DMS 273 (cell line): ENCODE data around the gene THY1.
A peak's percentile ranks its signal among the peaks of the same experiment; 100 is the strongest.
"Not testable (repeated sequence)": the region's sequence is repeated elsewhere in the genome, so short reads cannot be mapped to it uniquely, and the experiment has no call there.

Experiments
- DNase-seq: peaks from one replicate; lab custom pipeline; 2025; ENCODE audit not compliant: unreplicated experiment; lab: John Stamatoyannopoulos, UW

The THY1 gene

DNA sequence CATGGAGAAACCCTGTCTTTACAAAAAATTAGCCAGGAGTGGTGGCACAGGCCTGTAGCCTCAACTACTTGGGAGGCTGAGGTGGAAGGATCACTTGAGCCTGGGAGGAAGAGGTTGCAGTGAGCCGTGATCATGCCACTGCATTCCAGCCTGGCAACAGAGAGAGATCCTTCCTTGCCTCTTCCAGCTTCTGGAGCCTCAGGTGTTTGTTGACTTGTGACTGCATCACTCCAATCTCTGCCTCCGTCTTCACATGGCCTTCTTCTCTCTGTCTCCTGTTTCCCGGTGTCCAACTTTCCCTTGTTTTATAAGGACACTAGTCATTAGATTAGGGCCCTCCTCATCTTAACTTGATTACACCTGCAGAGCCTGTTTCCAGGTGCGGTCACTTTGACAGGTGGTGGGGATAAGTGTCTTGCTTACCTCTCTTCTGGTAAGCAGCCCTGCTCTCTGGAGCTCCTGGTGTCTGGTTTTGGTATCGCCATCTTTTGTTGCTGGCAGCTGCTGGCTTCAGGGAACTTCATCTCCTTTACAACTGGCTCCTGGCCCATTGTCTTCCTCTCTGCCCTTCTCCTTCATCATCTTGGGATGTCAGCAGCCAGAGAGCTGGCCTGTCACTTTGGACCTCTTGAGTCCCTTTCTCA lies 33.2 kb downstream of the THY1 start:
- DNase-seq: peak; percentile 32

DNA sequence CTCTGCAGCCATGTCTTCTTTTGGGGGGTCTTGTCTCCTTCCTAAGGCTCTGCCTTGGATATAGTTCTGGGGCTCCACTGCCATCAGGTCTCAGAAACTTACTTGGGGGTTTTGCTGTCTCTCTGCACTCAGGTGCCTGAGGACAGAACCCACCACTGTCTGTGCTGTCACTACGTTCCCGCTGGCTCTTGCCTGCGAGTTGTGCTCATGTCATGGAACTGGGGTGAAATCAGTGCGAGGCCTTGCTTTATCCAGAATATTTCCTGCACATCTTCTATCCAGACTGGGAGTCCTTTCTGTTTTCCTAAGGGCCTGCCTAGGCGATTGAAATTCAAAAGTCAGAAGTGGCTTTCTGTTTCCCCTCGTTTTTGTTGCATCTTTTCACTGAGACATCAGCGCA lies 34.9 kb downstream of the THY1 start:
- DNase-seq: no peak

GRCh38 chr11:119384332-119384731 lies 38.6 kb downstream of the THY1 start:
- no peak for DNase-seq

DNA sequence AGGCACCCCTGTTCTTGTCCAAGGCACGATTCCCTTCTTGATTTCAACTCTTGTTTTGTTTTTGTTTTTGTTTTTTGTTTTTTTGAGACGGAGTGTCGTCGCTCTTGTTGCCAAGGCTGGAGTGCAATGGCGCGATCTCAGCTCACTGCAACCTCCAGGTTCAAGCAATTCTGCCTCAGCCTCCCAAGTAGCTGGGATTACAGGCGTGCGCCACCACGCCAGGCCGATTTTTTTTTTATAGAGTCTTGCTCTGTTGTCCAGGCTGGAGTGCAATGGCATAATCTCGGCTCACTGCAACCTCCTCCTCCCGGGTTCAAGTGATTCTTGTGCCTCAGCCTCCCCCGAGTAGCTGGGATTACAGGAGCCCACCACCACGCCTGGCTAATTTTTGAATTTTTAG lies 40.5 kb downstream of the THY1 start:
- DNase-seq: not testable (repeated sequence)

GRCh38 chr11:119382101-119382500 lies 40.9 kb downstream of the THY1 start:
- DNase-seq: peak; percentile 29

DNA sequence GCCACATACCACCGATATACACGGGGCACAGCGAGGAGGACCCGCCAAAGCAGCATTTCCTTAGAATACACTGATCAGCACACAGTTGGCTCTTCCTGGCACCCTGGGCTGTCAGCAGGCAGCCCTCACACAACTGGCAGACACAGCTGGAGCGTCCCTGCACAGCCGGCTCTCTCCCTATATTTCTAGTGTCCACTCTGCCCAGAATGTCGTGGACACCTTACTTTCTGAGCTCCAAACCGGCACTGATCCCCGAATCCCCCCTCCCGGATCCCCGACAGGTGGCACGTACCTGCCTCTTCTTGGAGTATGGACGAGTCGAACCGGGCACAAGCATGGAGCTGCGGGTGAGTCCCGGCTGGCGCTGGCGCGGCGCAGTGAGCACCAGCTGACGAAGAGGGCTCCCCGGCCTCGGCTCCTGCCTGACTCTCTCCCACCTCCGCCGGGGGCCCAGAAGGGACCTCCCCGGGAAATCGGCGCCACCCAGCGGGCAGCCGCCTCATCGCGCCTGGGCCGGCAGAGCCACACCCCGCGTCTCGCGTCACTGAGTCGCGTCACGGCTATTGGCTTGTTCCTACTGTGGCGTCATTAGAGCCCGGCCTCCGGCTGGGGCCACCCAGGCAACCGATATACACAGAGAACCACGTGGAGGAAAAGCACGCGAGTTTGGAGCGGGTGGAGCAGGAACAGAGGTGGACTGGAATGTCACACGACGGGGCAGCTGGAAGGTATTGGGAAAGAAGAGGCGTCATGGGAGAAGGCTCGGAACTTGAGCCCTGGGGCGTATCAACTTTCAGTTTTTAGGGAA lies 41.6 kb downstream of the THY1 start, which contains the start of gene USP2:
TSS of gene USP2 (minus strand) at position 510 of the 808 bp plus-strand sequence. CDS start 8,210 bp downstream, outside the sequence.
- DNase-seq: peak; percentile 97

DNA sequence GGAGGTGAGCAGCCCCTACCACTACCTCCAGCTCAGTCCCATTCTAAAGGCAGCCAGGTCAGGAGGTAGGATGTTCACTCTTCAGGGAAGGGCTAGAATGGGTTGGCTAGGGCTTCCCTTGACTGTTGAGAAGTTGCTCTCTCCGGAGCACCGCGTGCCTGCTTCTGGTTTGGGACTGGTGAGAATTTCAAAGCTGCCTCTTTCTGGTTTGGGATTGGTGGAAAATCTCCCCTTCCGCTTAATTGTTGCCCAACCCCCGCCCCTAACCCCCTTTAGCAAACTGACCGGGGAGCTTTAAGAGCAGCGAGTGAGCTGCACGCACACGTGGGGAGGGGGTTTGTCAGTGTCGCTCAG lies 42.2 kb downstream of the THY1 start:
- DNase-seq: peak; percentile 23

- DNase-seq: no peak
Observed at GRCh38 chr11:119380160-119380826, 42.7 kb downstream of the THY1 start.

- DNase-seq: peak; percentile 31
Observed at GRCh38 chr11:119378851-119379465, 44.0 kb downstream of the THY1 start.

DNA sequence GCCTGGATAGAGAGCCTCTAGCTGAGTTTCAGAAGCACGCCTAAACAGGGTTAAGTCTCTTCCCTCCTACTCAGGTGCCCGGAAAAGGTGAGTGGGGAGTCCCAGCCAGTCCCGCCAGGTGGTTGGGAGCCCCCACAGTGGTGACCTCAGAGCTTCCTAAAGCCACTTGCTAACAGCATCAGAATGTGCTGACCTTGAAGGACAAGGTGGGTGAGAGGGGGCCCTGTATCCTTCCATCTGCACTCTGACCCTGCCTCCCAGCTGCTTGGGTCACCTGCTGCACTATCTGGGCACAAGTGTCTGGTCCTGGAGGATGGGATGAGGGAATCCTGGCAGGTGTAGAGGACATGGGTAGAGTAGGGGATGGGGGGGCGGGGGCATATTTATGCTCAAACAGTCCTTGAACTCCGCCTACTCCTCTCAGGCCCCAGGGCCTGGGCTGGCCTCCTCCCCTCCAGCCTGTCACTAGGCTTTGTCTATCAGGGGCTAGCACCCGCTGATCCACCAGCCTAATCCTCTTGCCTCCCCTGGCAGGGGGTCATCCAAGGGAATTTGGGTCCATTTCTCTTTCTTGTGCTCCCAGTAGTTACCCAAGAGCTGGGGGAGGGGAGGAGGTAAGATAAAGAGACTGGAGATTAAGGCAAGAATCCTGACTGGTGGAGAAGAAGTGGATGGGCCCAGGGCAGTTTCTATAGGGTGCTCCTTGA lies 44.9 kb downstream of the THY1 start:
- DNase-seq: peak; percentile 6

GRCh38 chr11:119377112-119377901 lies 45.7 kb downstream of the THY1 start:
- peak; percentile 37 for DNase-seq

DNA sequence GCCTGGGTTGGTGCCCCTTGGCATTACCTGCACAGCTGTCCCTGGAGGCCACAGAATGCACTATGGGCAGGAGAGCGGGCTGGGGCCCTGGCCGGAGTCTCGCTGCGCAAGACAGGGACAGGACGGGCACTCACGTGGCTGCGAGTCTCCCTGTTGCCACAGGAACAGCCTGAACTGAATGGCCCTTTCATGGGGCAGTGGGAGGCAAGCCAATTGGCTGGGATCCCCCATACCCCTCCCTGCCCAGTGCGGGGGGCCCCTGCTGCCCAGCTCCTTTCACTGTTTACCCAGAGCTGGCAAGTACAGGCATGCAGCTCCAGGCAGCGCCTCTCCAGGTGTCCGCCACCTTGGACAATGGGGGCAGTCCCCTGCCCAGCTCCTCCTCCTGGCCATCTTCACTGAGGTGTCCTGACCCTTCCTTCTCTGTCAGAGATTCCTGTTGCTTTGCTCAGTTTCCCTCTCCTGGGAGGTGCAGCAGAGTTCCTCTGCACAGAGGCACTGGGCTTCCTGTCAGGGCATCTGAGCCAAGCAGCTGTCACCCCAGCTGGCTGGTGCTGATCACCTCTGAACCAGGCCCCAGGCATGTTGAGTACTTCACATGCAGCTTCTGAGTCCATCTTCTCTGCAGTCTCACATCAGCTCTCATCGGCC lies 46.6 kb downstream of the THY1 start:
- peak; percentile 91 for DNase-seq

GRCh38 chr11:119375337-119376196 lies 47.4 kb downstream of the THY1 start:
- peak; percentile 84 for DNase-seq

GRCh38 chr11:119374632-119375336 lies 48.2 kb downstream of the THY1 start:
- peak; percentile 53 for DNase-seq

DNA sequence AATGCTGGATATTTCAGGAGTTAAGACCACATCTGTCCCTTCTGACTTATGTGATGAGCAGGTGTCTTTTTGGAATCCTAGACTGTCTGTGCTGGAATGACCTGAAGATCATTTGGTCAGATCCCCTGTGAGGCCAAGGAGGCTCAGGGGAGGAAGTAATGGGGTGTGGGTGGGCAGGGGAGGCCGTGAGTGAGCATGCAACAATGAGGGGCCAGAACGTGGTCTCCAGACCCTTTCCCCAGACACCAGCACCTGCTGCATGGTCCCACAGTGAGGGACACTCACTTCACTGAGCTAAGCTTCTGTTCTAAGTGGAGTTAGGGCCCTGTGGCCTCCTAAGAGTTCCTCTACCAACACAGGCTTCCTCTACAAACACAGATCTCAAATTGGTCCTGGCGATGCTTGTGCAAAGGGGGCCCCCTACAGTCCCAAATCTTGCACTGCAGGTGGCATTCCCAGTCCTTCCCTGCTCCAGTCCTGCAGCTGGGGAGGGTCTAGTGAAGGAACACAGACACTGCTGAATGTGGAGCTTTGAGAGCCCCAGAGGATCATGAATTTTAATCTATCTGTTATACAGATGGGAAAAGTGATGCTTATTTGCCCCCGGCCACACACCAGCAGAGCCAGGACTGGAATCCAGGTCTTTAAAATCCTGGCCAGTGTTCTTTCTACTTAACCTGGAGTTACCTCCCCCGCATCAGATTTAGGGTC lies 48.9 kb downstream of the THY1 start:
- peak; percentile 88 for DNase-seq

DNA sequence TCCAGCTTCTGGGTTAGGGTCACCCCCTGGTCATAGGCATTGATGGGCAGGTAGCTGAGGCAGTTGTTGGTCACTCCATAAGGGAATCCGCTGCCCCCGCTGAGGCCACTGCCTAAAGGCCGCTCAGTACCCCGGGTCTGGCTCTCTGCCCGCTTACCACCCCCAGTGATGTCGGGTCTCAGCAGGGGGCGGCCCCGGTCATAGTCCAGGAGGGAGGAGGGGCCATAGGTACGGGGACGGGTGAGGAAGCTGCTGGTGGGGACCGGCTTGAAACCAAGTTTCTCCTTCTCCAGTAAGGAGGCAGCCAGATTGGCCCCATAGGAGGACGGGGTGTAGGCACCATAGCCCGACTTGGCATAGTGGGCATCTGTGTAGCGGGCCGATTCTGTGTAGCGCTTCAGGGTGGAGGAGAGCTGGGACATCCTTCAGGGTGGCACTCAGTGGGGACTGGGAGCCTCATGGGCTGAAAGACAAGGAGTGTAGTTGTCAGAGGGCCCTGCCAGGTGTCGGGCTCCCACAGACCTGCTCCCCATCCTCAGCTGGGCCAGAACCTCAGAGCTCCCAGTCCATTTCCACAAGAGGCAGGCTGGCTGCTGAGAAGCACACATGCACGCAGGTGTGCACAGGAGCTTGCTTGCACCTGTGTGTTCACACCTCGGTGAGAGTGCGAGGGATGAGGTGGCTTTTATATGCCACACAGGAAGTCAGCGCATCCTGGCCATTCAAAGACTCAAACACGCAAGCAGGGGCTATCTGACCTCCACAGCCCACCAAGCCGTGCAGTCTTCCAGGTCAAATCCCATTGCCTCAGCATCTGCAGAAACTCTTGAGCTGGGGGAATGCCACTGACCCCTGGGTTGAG lies 49.7 kb downstream of the THY1 start:
- no peak for DNase-seq
